ENCODE data around the gene KICS2.

GRCh38 chr12:64255249-64255648 lies 33.2 kb upstream of the KICS2 start:
- no peak for TF ChIP-seq POLR2A (IDR thresholded peaks at IDR 0.05)
- TF ChIP-seq CTCF (IDR thresholded peaks at IDR 0.05): no peak
